ENCODE data around the gene CEP44. TPM values are rescaled to one million over a fixed set of nuclear protein-coding genes. Genes with fewer than 3 reads are reported as not detected.

CEP44 gene
- polyA plus RNA-seq, 1 donor (not counting 4 experiments of a cell fraction or from before 2014, with no cell fraction given): 8.0 TPM

- H3K9ac ChIP-seq (ENCODE audit: control insufficient read depth, extremely low read depth, insufficient read depth, low read length): no peak overlapping the region
- H3K27ac ChIP-seq (ENCODE audit: control insufficient read depth, insufficient read depth, low read length): no peak overlapping the region
- no peak overlapping the region for H3K4me3 ChIP-seq (ENCODE audit: control insufficient read depth in 2 of 3, extremely low read depth in 1 of 3, insufficient read depth in 2 of 3, low read depth in 1 of 3, low read length in 3 of 3)
- no peaks in the 10 kb centered on the region for H3K4me1 ChIP-seq (ENCODE audit: control insufficient read depth, extremely low read depth, insufficient read depth, low read length)
- no peaks in the 10 kb centered on the region for H3K9me3 ChIP-seq (ENCODE audit: control insufficient read depth, low read depth, low read length)
- H4K20me1 ChIP-seq (ENCODE audit: control insufficient read depth, extremely low read depth, insufficient read depth, low read length): no peaks in the 10 kb centered on the region
- no peak overlapping the region for H3K4me2 ChIP-seq (ENCODE audit: control insufficient read depth, extremely low read depth, insufficient read depth, low read depth, low read length)
- TF ChIP-seq, protein P1, sequence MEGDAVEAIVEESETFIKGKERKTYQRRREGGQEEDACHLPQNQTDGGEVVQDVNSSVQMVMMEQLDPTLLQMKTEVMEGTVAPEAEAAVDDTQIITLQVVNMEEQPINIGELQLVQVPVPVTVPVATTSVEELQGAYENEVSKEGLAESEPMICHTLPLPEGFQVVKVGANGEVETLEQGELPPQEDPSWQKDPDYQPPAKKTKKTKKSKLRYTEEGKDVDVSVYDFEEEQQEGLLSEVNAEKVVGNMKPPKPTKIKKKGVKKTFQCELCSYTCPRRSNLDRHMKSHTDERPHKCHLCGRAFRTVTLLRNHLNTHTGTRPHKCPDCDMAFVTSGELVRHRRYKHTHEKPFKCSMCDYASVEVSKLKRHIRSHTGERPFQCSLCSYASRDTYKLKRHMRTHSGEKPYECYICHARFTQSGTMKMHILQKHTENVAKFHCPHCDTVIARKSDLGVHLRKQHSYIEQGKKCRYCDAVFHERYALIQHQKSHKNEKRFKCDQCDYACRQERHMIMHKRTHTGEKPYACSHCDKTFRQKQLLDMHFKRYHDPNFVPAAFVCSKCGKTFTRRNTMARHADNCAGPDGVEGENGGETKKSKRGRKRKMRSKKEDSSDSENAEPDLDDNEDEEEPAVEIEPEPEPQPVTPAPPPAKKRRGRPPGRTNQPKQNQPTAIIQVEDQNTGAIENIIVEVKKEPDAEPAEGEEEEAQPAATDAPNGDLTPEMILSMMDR (optimal IDR thresholded peaks at IDR 0.05 in 1 of 3, IDR thresholded peaks at IDR 0.05 in 1 of 3, conservative IDR thresholded peaks at IDR 0.05 in 1 of 3; ENCODE audit: extremely low read depth in 1 of 3, insufficient read depth in 2 of 3, low read length in 3 of 3): no peak
- TF ChIP-seq EZH2 (IDR thresholded peaks at IDR 0.05; ENCODE audit: low read length): no peak
- DNase-seq (ENCODE audit: low read depth, low spot score) (no peak), FAIRE-seq (no peak)
- H3K27me3 ChIP-seq (ENCODE audit: control insufficient read depth, extremely low read depth, insufficient read depth, low read length): no peaks in the 10 kb centered on the region
- no peaks in the 10 kb centered on the region for H3K9me1 ChIP-seq (ENCODE audit: control insufficient read depth, extremely low read depth, insufficient read depth, low read length)
- H2AFZ ChIP-seq (ENCODE audit: control insufficient read depth, low read length): no peak overlapping the region
- H3K36me3 ChIP-seq (ENCODE audit: control insufficient read depth in 2 of 2, extremely low read depth in 1 of 2, insufficient read depth in 2 of 2, low read length in 2 of 2): no peaks in the 10 kb centered on the region
- H3K79me2 ChIP-seq (ENCODE audit: control insufficient read depth, insufficient read depth, low read length): no peaks in the 10 kb centered on the region
- dilution Hi-C loops (cut with MboI; ENCODE audit: extremely low pct_ligation_motif_present, low sequenced_read_pairs): no loop called here
Observed at GRCh38 chr4:174255374-174255773, 28.3 kb upstream of the CEP44 start.

DNA sequence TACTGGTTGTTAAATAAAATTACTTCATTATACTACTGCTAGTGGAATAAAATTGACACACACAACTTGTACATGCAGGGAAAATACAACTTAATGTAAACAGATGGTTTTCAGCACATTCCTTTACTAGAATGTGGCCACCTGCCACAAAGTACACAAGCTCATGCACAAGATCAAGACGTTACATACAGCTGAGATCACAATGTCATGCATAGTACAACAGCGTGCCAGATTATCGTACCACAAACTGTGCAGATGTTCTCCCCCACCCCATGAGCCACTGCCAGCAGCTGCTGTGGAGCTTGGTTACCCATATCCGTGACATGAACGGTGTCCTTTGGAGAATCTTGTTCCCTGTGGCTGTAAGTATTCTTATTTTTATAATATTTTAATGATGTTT is 27.9 kb upstream of the CEP44 start:
- Histone ChIP-seq H3K4me3 (ENCODE audit: control insufficient read depth in 2 of 3, extremely low read depth in 1 of 3, insufficient read depth in 2 of 3, low read depth in 1 of 3, low read length in 3 of 3) (no peak overlapping the region), H3K36me3 (ENCODE audit: control insufficient read depth in 2 of 2, extremely low read depth in 1 of 2, insufficient read depth in 2 of 2, low read length in 2 of 2) (no peaks in the 10 kb centered on the region), H3K9me1 (ENCODE audit: control insufficient read depth, extremely low read depth, insufficient read depth, low read length) (no peaks in the 10 kb centered on the region), H3K9ac (ENCODE audit: control insufficient read depth, extremely low read depth, insufficient read depth, low read length) (no peak overlapping the region), H3K79me2 (ENCODE audit: control insufficient read depth, insufficient read depth, low read length) (no peaks in the 10 kb centered on the region), H3K4me2 (ENCODE audit: control insufficient read depth, extremely low read depth, insufficient read depth, low read depth, low read length) (no peak overlapping the region), H3K9me3 (ENCODE audit: control insufficient read depth, low read depth, low read length) (no peaks in the 10 kb centered on the region), H4K20me1 (ENCODE audit: control insufficient read depth, extremely low read depth, insufficient read depth, low read length) (no peaks in the 10 kb centered on the region), H3K27ac (ENCODE audit: control insufficient read depth, insufficient read depth, low read length) (no peak overlapping the region), H3K27me3 (ENCODE audit: control insufficient read depth, extremely low read depth, insufficient read depth, low read length) (no peaks in the 10 kb centered on the region), H3K4me1 (ENCODE audit: control insufficient read depth, extremely low read depth, insufficient read depth, low read length) (no peaks in the 10 kb centered on the region), H2AFZ (ENCODE audit: control insufficient read depth, low read length) (no peak overlapping the region)
- TF ChIP-seq EZH2 (IDR thresholded peaks at IDR 0.05; ENCODE audit: low read length): no peak
- TF ChIP-seq, protein P1 (optimal IDR thresholded peaks at IDR 0.05 in 1 of 3, IDR thresholded peaks at IDR 0.05 in 1 of 3, conservative IDR thresholded peaks at IDR 0.05 in 1 of 3; ENCODE audit: extremely low read depth in 1 of 3, insufficient read depth in 2 of 3, low read length in 3 of 3): no peak
- no peak for FAIRE-seq
- DNase-seq (ENCODE audit: low read depth, low spot score): no peak
- dilution Hi-C loops (cut with MboI; ENCODE audit: extremely low pct_ligation_motif_present, low sequenced_read_pairs): no loop called here
